HG03432 (cell line): Measurements from ENCODE around the gene AP5B1.
"Not testable (repeated sequence)": the region's sequence is repeated elsewhere in the genome, so short reads cannot be mapped to it uniquely, and the experiment has no call there.

Experiments used
- ATAC-seq: cut with Tn5 transposase; IDR thresholded peaks from one replicate; pipeline ENCODE4 v1.9.1; 2021; ENCODE audit warnings: mild to moderate bottlenecking, moderate library complexity; ENCODE audit not compliant: unreplicated experiment

The AP5B1 gene

GRCh38 chr11:65767806-65768205 lies 13.0 kb downstream of the AP5B1 start:
- ATAC-seq = not testable (repeated sequence)

GRCh38 chr11:65767406-65767805 lies 13.4 kb downstream of the AP5B1 start:
- no peak for ATAC-seq

GRCh38 chr11:65766535-65766934 lies 14.2 kb downstream of the AP5B1 start:
- ATAC-seq = no peak

GRCh38 chr11:65764434-65764833 lies 16.3 kb downstream of the AP5B1 start:
- no peak for ATAC-seq

GRCh38 chr11:65762816-65763215 lies 18.0 kb downstream of the AP5B1 start:
- not testable (repeated sequence) for ATAC-seq

- not testable (repeated sequence) for ATAC-seq
These were observed 18.6 kb downstream of the AP5B1 start for GRCh38 chr11:65762169-65762568.

- ATAC-seq = no peak
These were observed 35.7 kb downstream of the AP5B1 start for GRCh38 chr11:65745049-65745448.

- ATAC-seq = no peak
These were observed 36.1 kb downstream of the AP5B1 start for GRCh38 chr11:65744699-65745042.

- ATAC-seq = no peak
These were observed 36.6 kb downstream of the AP5B1 start for GRCh38 chr11:65744026-65744698.

GRCh38 chr11:65743681-65744025 lies 37.1 kb downstream of the AP5B1 start:
- ATAC-seq = no peak

GRCh38 chr11:65742353-65742752 lies 38.4 kb downstream of the AP5B1 start:
- ATAC-seq = no peak

- no peak for ATAC-seq
These were observed 39.6 kb downstream of the AP5B1 start for GRCh38 chr11:65741185-65741584.

- ATAC-seq = no peak
These were observed 41.8 kb downstream of the AP5B1 start for GRCh38 chr11:65739022-65739421.

GRCh38 chr11:65736810-65737209 lies 44.0 kb downstream of the AP5B1 start:
- ATAC-seq = no peak

GRCh38 chr11:65735111-65735510 lies 45.7 kb downstream of the AP5B1 start:
- not testable (repeated sequence) for ATAC-seq

- no peak for ATAC-seq
These were observed 50.3 kb downstream of the AP5B1 start for GRCh38 chr11:65730461-65730860.

- ATAC-seq = no peak
These were observed 52.9 kb downstream of the AP5B1 start for GRCh38 chr11:65727865-65728264.

- ATAC-seq = no peak
These were observed 54.1 kb downstream of the AP5B1 start for GRCh38 chr11:65726660-65727059.
